Measurements from ENCODE around the gene HNRNPA2B1.

Gene HNRNPA2B1

GRCh38 chr7:26182706-26183105 is 17.8 kb downstream of the HNRNPA2B1 start:
- H3K4me3 ChIP-seq (ENCODE audit: low read depth, low read length): no peak overlapping the region
- POLR2A ChIA-PET: interaction anchor here (0.6 to 1.7 kb wide), 2 partner anchors 17 to 92 kb away, joined by 3 to 4 read pairs; partner anchors contain the start of gene HNRNPA2B1
- no peak for DNase-seq (ENCODE audit: low read depth, low spot score)
- no peak for TF ChIP-seq CTCF (IDR thresholded peaks at IDR 0.05; ENCODE audit: insufficient read depth, low read length, missing control alignments)
- CTCF ChIA-PET: interaction anchor here (1.0 to 4.0 kb wide), 3 partner anchors 9 to 92 kb away, joined by 3 to 18 read pairs (median 9); no protein-coding TSS in a partner anchor

GRCh38 chr7:26182283-26182682 is 18.3 kb downstream of the HNRNPA2B1 start:
- no peak for DNase-seq (ENCODE audit: low read depth, low spot score)
- ChIA-PET CTCF (interaction anchor here (2.0 to 4.0 kb wide), 3 partner anchors 15 to 92 kb away, joined by 6 to 18 read pairs (median 9); no protein-coding TSS in a partner anchor), POLR2A (interaction anchor here (1.1 to 1.7 kb wide), 3 partner anchors 10 to 91 kb away, joined by 3 to 5 read pairs (median 4); partner anchors contain the start of gene HNRNPA2B1)
- TF ChIP-seq CTCF (IDR thresholded peaks at IDR 0.05; ENCODE audit: insufficient read depth, low read length, missing control alignments): no peak
- no peak overlapping the region for H3K4me3 ChIP-seq (ENCODE audit: low read depth, low read length)

GRCh38 chr7:26181474-26182227 is 18.9 kb downstream of the HNRNPA2B1 start:
- no peak overlapping the region for H3K4me3 ChIP-seq (ENCODE audit: low read depth, low read length)
- CTCF ChIA-PET: interaction anchor here (1.1 to 2.1 kb wide), 3 partner anchors 10 to 91 kb away, joined by 3 to 9 read pairs (median 6); no protein-coding TSS in a partner anchor
- DNase-seq (ENCODE audit: low read depth, low spot score): no peak
- POLR2A ChIA-PET: interaction anchor here (1.1 to 1.4 kb wide), 3 partner anchors 10 to 91 kb away, joined by 3 to 5 read pairs (median 3); no protein-coding TSS in a partner anchor
- no peak for TF ChIP-seq CTCF (IDR thresholded peaks at IDR 0.05; ENCODE audit: insufficient read depth, low read length, missing control alignments)

- H3K4me3 ChIP-seq (ENCODE audit: low read depth, low read length): no peak overlapping the region
- ChIA-PET CTCF (interaction anchor here (1.1 to 2.1 kb wide), 4 partner anchors 9 to 90 kb away, joined by 3 to 9 read pairs (median 4); no protein-coding TSS in a partner anchor), POLR2A (interaction anchor here (1.3 to 1.4 kb wide), 2 partner anchors 9 to 14 kb away, joined by 3 to 5 read pairs; no protein-coding TSS in a partner anchor)
- no peak for DNase-seq (ENCODE audit: low read depth, low spot score)
- TF ChIP-seq CTCF (IDR thresholded peaks at IDR 0.05; ENCODE audit: insufficient read depth, low read length, missing control alignments): no peak
Measured at GRCh38 chr7:26180792-26181198, 19.8 kb downstream of the HNRNPA2B1 start.

GRCh38 chr7:26179826-26180497 is 20.6 kb downstream of the HNRNPA2B1 start:
- no peak for DNase-seq (ENCODE audit: low read depth, low spot score)
- CTCF ChIA-PET: interaction anchor here (1.4 to 2.1 kb wide), 3 partner anchors 12 to 89 kb away, joined by 3 to 9 read pairs (median 6); no protein-coding TSS in a partner anchor

More at GRCh38 chr7:26179826-26180497, 20.6 kb downstream of the HNRNPA2B1 start:
- no peak overlapping the region for H3K4me3 ChIP-seq (ENCODE audit: low read depth, low read length)
- TF ChIP-seq CTCF (IDR thresholded peaks at IDR 0.05; ENCODE audit: insufficient read depth, low read length, missing control alignments): no peak
- POLR2A ChIA-PET: interaction anchor here (1.0 to 1.7 kb wide), 4 partner anchors 8 to 22 kb away, joined by 3 to 9 read pairs (median 3); partner anchors contain the start of gene CBX3

Data from AG04449 (cell line).